Osteoblast (primary cell): Measurements from ENCODE around the gene EXOC5. TPM values are rescaled to one million over a fixed set of nuclear protein-coding genes. Genes with fewer than 3 reads are reported as not detected.
A peak's percentile ranks its signal among the peaks of the same experiment; 100 is the strongest.
"Not testable (repeated sequence)": the region's sequence is repeated elsewhere in the genome, so short reads cannot be mapped to it uniquely, and the experiment has no call there.

Experiments
- DNase-seq: peaks from one replicate; pipeline ENCODE4 v3.0.0; 2011; ENCODE audit warnings: low spot score, mixed read lengths; ENCODE audit not compliant: insufficient read length; ENCODE audit errors: missing footprints
- H2AFZ ChIP-seq: 2 replicates; pipeline ENCODE4 v1.6.0; 2011; ENCODE audit warnings: mild to moderate bottlenecking, low read length
- H3K27ac ChIP-seq: 2 replicates; pipeline ENCODE4 v1.5.1; 2011; ENCODE audit warnings: mild to moderate bottlenecking, low read depth, low read length, moderate library complexity
- H3K27me3 ChIP-seq: 2 replicates; pipeline ENCODE4 v1.6.0; 2012; ENCODE audit warnings: mild to moderate bottlenecking, control low read depth, inconsistent platforms, low read length, moderate library complexity; ENCODE audit not compliant: insufficient read depth
- H3K36me3 ChIP-seq: 2 replicates; pipeline ENCODE4 v1.5.1; 2011; ENCODE audit warnings: mild to moderate bottlenecking, low read length, control low read depth, moderate library complexity; ENCODE audit not compliant: insufficient read depth
- H3K4me1 ChIP-seq: 2 replicates; pipeline ENCODE4 v1.5.1; 2011; ENCODE audit warnings: mild to moderate bottlenecking, low read length, control low read depth, moderate library complexity; ENCODE audit not compliant: insufficient read depth
- H3K4me2 ChIP-seq: 2 replicates; pipeline ENCODE4 v1.6.0; 2011; ENCODE audit warnings: mild to moderate bottlenecking, low read length; ENCODE audit not compliant: insufficient read depth
- H3K4me3 ChIP-seq: fragments of 200-600 bp; sonication (generic); 3 replicates; pipeline ENCODE4 v1.5.1; 2012; ENCODE audit warnings: mild to moderate bottlenecking, low read length, inconsistent platforms; ENCODE audit not compliant: insufficient read depth
- H3K79me2 ChIP-seq: 2 replicates; pipeline ENCODE4 v1.6.0; 2012; ENCODE audit warnings: mild to moderate bottlenecking, low read length, control low read depth, inconsistent platforms; ENCODE audit not compliant: insufficient read depth
- H3K9me3 ChIP-seq: 2 replicates; pipeline ENCODE4 v1.5.1; 2011; ENCODE audit warnings: low read depth, low read length, control low read depth
- H4K20me1 ChIP-seq: 2 replicates; pipeline ENCODE4 v1.6.0; 2012; ENCODE audit warnings: mild to moderate bottlenecking, low read length, control low read depth; ENCODE audit not compliant: insufficient read depth
- total RNA-seq: library from RNA; depleted of rRNA; stranded (reverse); fragments of >200 nt; gene quantifications from 2 replicates; pipeline ENCODE4 v1.2.3, GENCODE V29; 2012
- TF ChIP-seq, protein P1 (sequence below): IDR thresholded peaks from 2 replicates; pipeline ENCODE4 v1.5.1; 2011; ENCODE audit warnings: mild to moderate bottlenecking, low read depth, low read length, moderate library complexity; ENCODE audit errors: extremely low read depth

The EXOC5 gene
- total RNA-seq, 1 donor: 80.3 TPM

DNA sequence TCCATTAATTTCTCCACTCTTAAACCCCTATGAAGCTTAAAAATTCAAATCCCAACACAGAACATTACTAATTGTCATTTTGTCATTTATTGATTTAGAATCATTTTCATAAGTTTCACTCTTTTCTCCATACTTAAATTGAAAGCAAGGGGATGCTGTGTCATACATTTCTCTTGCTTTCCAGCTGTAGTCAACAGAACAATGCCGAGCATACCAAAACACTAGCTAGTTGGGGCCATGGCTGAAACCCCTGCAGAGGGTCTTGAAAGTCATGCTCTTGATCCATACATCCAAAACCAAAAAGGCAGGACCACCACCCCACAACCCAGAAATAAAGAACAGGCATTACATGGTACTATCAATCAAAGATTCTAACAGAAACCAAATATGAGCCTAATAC, 9.0 kb downstream of the EXOC5 start:
- H2AFZ ChIP-seq: no peak overlapping the region
- no peak overlapping the region for H3K4me3 ChIP-seq
- no peak overlapping the region for H3K27ac ChIP-seq
- no peak overlapping the region for H3K4me2 ChIP-seq
- TF ChIP-seq, protein P1, sequence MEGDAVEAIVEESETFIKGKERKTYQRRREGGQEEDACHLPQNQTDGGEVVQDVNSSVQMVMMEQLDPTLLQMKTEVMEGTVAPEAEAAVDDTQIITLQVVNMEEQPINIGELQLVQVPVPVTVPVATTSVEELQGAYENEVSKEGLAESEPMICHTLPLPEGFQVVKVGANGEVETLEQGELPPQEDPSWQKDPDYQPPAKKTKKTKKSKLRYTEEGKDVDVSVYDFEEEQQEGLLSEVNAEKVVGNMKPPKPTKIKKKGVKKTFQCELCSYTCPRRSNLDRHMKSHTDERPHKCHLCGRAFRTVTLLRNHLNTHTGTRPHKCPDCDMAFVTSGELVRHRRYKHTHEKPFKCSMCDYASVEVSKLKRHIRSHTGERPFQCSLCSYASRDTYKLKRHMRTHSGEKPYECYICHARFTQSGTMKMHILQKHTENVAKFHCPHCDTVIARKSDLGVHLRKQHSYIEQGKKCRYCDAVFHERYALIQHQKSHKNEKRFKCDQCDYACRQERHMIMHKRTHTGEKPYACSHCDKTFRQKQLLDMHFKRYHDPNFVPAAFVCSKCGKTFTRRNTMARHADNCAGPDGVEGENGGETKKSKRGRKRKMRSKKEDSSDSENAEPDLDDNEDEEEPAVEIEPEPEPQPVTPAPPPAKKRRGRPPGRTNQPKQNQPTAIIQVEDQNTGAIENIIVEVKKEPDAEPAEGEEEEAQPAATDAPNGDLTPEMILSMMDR: no peak
- no peaks in the 10 kb centered on the region for H3K4me1 ChIP-seq
- H4K20me1 ChIP-seq: peaks cover 25% of the 10 kb centered on the region
- H3K36me3 ChIP-seq: no peaks in the 10 kb centered on the region
- no peak for DNase-seq
- H3K9me3 ChIP-seq: no peaks in the 10 kb centered on the region
- H3K79me2 ChIP-seq: peaks cover 93% of the 10 kb centered on the region
- no peaks in the 10 kb centered on the region for H3K27me3 ChIP-seq

DNA sequence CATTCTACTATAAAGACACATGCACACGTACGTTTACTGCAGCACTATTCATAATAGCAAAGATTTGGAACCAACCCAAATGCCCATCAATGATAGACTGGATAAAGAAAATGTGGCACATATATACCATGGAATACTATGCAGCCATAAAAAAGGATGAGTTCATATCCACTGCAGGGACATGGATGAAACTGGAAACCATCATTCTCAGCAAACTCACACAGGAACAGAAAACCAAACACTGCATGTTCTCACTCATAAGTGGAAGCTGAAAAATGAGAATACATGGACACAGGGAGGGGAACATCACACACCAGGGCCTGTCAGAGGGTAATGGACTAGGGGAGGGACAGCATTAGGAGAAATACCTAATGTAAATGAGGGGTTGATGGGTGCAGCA, 10.5 kb downstream of the EXOC5 start:
- not testable (repeated sequence) for H3K27me3 ChIP-seq, H3K4me3 ChIP-seq, H3K4me2 ChIP-seq, H3K4me1 ChIP-seq, H3K9me3 ChIP-seq, DNase-seq, H2AFZ ChIP-seq, H3K36me3 ChIP-seq, H3K27ac ChIP-seq
- H3K79me2 ChIP-seq: peaks cover 93% of the 10 kb centered on the region
- H4K20me1 ChIP-seq: peaks cover 25% of the 10 kb centered on the region

- peaks cover 16% of the 10 kb centered on the region for H4K20me1 ChIP-seq
- TF ChIP-seq, protein P1: no peak
- H3K36me3 ChIP-seq: no peaks in the 10 kb centered on the region
- no peaks in the 10 kb centered on the region for H3K4me1 ChIP-seq
- no peak for DNase-seq
- H3K79me2 ChIP-seq: peaks cover 99% of the 10 kb centered on the region
- no peak overlapping the region for H3K27ac ChIP-seq
- no peaks in the 10 kb centered on the region for H3K27me3 ChIP-seq
- no peak overlapping the region for H2AFZ ChIP-seq
- no peak overlapping the region for H3K4me3 ChIP-seq
- H3K4me2 ChIP-seq: no peak overlapping the region
- no peaks in the 10 kb centered on the region for H3K9me3 ChIP-seq
These were observed 13.8 kb downstream of the EXOC5 start for GRCh38 chr14:57254884-57255283.

- H3K4me2 ChIP-seq: peak overlapping the region; percentile 55
- TF ChIP-seq, protein P1: no peak
- H3K4me1 ChIP-seq: peaks cover 28% of the 10 kb centered on the region
- peaks cover 15% of the 10 kb centered on the region for H3K36me3 ChIP-seq
- H2AFZ ChIP-seq: no peak overlapping the region
- H3K27me3 ChIP-seq: no peaks in the 10 kb centered on the region
- no peak for DNase-seq
- no peaks in the 10 kb centered on the region for H4K20me1 ChIP-seq
- H3K9me3 ChIP-seq: no peaks in the 10 kb centered on the region
- peak overlapping the region; percentile 36 for H3K27ac ChIP-seq
- no peak overlapping the region for H3K4me3 ChIP-seq
- peaks cover 63% of the 10 kb centered on the region for H3K79me2 ChIP-seq
These were observed 21.6 kb downstream of the EXOC5 start for GRCh38 chr14:57246933-57247657.
